Bronchial epithelial cell (primary cell): ENCODE measurements around the gene GSX2. TPM values are rescaled to one million over a fixed set of nuclear protein-coding genes. Genes with fewer than 3 reads are reported as not detected.

Source experiments
- DNase-seq: peaks from one replicate; pipeline ENCODE4 v3.0.0-alpha.2; 2010; ENCODE audit warnings: low read depth
- FAIRE-seq: peaks from 2 replicates; lab custom pipeline; 2011; peaks lifted over from hg19 to GRCh38; lab: Jason Lieb, UNC
- H3K27me3 ChIP-seq: 2 replicates; pipeline ENCODE4 v1.5.1; 2011; ENCODE audit warnings: low read length; ENCODE audit not compliant: control insufficient read depth, insufficient read depth
- H3K36me3 ChIP-seq: 2 replicates; pipeline ENCODE4 v1.5.1; 2011; ENCODE audit warnings: low read length; ENCODE audit not compliant: control insufficient read depth, insufficient read depth
- H3K4me3 ChIP-seq: 2 replicates; pipeline ENCODE4 v1.5.1; 2011; ENCODE audit warnings: mild to moderate bottlenecking, low read depth, low read length, control low read depth
- total RNA-seq: library from RNA; depleted of rRNA; stranded (reverse); fragments of >200 nt; gene quantifications from 2 replicates; pipeline ENCODE4 v1.2.1, GENCODE V29; 2014
- TF ChIP-seq, protein P1 (sequence below): IDR thresholded peaks from 2 replicates; pipeline ENCODE4 v1.5.1; 2011; ENCODE audit warnings: mild to moderate bottlenecking, moderate library complexity, low read length, control low read depth, inconsistent platforms; ENCODE audit not compliant: insufficient read depth, severe bottlenecking

The GSX2 gene
- total RNA-seq, 1 donor from 2014 or later = not detected

DNA sequence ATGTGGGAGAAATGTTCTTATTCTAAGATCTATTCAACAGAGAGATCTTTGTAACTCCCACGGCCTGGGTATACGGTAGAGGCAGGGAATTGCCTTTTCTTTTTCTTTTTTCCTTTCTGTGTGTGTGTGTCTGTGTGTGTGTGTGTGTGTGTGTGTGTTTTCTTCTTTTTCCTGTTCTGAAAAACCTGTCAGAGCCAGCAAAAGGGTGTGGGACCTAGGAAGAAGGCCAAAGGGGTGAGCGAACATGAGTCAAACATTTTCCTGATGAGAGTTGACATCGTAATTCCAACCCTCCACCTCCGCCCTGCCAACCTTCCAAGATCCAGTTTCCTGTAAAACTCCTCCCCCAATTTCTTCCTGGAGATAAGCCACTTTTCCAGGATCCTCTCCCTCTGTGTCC, 32.8 kb upstream of the GSX2 start:
- FAIRE-seq (no peak), DNase-seq (peak; percentile 98)
- TF ChIP-seq, protein P1, sequence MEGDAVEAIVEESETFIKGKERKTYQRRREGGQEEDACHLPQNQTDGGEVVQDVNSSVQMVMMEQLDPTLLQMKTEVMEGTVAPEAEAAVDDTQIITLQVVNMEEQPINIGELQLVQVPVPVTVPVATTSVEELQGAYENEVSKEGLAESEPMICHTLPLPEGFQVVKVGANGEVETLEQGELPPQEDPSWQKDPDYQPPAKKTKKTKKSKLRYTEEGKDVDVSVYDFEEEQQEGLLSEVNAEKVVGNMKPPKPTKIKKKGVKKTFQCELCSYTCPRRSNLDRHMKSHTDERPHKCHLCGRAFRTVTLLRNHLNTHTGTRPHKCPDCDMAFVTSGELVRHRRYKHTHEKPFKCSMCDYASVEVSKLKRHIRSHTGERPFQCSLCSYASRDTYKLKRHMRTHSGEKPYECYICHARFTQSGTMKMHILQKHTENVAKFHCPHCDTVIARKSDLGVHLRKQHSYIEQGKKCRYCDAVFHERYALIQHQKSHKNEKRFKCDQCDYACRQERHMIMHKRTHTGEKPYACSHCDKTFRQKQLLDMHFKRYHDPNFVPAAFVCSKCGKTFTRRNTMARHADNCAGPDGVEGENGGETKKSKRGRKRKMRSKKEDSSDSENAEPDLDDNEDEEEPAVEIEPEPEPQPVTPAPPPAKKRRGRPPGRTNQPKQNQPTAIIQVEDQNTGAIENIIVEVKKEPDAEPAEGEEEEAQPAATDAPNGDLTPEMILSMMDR = no peak
- H3K4me3 ChIP-seq = no peak overlapping the region
- H3K27me3 ChIP-seq = no peaks in the 10 kb centered on the region
- no peaks in the 10 kb centered on the region for H3K36me3 ChIP-seq

GRCh38 chr4:54073271-54073880, 26.6 kb upstream of the GSX2 start:
- TF ChIP-seq, protein P1 = no peak
- no peaks in the 10 kb centered on the region for H3K36me3 ChIP-seq
- DNase-seq (peak; percentile 65), FAIRE-seq (no peak)
- no peak overlapping the region for H3K4me3 ChIP-seq
- no peaks in the 10 kb centered on the region for H3K27me3 ChIP-seq

GRCh38 chr4:54074381-54074780, 25.6 kb upstream of the GSX2 start:
- Histone ChIP-seq H3K27me3 (no peaks in the 10 kb centered on the region), H3K4me3 (no peak overlapping the region), H3K36me3 (no peaks in the 10 kb centered on the region)
- no peak for DNase-seq
- TF ChIP-seq, protein P1 = no peak
- FAIRE-seq = no peak

- FAIRE-seq (no peak), DNase-seq (no peak)
- H3K27me3 ChIP-seq = no peaks in the 10 kb centered on the region
- TF ChIP-seq, protein P1 = no peak
- H3K4me3 ChIP-seq = no peak overlapping the region
- H3K36me3 ChIP-seq = no peaks in the 10 kb centered on the region
Measured at GRCh38 chr4:54076673-54077072, 23.3 kb upstream of the GSX2 start.

DNA sequence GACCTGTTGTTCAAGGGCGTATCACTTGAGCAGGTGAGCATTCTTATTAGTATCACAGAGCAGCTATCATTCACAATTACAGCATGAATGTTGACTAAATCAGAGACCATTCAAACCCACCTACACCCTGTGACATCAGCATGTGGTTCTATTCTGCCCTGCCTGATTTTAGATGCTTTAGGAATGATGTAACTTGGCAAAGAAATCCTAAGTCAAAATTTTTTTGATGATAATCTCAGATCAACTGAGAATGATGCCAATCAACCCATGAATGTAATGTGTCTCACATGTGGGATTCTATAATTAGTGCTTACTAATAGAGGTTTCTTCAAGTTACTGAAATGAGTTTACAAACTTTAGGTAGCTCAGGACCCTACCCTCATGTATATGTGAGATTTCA, 22.2 kb upstream of the GSX2 start:
- no peak for FAIRE-seq
- TF ChIP-seq, protein P1 = no peak
- no peak overlapping the region for H3K4me3 ChIP-seq
- no peaks in the 10 kb centered on the region for H3K27me3 ChIP-seq
- DNase-seq = peak; percentile 91
- no peaks in the 10 kb centered on the region for H3K36me3 ChIP-seq

DNA sequence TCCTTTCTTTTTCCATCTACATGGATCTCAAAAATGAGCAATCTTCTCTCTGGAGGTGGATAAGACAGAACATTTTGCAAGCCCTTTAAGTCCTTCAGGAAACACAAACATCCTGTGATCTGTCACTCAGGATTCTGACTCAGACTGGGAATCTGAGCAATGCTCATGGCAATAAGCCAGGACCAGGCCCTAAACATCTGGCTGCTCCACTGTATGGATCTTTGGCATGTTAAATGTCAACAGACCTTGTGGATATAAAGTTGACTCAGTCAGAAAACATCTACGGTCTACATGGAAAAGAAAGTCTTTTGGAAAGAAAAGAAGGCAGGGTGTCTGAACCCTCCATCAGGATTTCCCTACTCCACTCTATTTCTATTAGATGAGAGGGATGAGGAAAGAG, 17.8 kb upstream of the GSX2 start:
- DNase-seq = peak; percentile 99
- H3K4me3 ChIP-seq = no peak overlapping the region
- no peaks in the 10 kb centered on the region for H3K36me3 ChIP-seq
- H3K27me3 ChIP-seq = no peaks in the 10 kb centered on the region
- TF ChIP-seq, protein P1 = no peak
- FAIRE-seq = peak; percentile 95
